ENCODE measurements around the gene SOX21. TPM values are rescaled to one million over a fixed set of nuclear protein-coding genes. Genes with fewer than 3 reads are reported as not detected.

Gene SOX21
- total and polyA plus RNA-seq, 2 of the 8 experiments (the other 6 are each of a cell fraction or from before 2014, with no cell fraction given) = 3.9 TPM

GRCh38 chr13:94706843-94707399, 5.4 kb downstream of the SOX21 start (continued):
- TF ChIP-seq, protein P1, sequence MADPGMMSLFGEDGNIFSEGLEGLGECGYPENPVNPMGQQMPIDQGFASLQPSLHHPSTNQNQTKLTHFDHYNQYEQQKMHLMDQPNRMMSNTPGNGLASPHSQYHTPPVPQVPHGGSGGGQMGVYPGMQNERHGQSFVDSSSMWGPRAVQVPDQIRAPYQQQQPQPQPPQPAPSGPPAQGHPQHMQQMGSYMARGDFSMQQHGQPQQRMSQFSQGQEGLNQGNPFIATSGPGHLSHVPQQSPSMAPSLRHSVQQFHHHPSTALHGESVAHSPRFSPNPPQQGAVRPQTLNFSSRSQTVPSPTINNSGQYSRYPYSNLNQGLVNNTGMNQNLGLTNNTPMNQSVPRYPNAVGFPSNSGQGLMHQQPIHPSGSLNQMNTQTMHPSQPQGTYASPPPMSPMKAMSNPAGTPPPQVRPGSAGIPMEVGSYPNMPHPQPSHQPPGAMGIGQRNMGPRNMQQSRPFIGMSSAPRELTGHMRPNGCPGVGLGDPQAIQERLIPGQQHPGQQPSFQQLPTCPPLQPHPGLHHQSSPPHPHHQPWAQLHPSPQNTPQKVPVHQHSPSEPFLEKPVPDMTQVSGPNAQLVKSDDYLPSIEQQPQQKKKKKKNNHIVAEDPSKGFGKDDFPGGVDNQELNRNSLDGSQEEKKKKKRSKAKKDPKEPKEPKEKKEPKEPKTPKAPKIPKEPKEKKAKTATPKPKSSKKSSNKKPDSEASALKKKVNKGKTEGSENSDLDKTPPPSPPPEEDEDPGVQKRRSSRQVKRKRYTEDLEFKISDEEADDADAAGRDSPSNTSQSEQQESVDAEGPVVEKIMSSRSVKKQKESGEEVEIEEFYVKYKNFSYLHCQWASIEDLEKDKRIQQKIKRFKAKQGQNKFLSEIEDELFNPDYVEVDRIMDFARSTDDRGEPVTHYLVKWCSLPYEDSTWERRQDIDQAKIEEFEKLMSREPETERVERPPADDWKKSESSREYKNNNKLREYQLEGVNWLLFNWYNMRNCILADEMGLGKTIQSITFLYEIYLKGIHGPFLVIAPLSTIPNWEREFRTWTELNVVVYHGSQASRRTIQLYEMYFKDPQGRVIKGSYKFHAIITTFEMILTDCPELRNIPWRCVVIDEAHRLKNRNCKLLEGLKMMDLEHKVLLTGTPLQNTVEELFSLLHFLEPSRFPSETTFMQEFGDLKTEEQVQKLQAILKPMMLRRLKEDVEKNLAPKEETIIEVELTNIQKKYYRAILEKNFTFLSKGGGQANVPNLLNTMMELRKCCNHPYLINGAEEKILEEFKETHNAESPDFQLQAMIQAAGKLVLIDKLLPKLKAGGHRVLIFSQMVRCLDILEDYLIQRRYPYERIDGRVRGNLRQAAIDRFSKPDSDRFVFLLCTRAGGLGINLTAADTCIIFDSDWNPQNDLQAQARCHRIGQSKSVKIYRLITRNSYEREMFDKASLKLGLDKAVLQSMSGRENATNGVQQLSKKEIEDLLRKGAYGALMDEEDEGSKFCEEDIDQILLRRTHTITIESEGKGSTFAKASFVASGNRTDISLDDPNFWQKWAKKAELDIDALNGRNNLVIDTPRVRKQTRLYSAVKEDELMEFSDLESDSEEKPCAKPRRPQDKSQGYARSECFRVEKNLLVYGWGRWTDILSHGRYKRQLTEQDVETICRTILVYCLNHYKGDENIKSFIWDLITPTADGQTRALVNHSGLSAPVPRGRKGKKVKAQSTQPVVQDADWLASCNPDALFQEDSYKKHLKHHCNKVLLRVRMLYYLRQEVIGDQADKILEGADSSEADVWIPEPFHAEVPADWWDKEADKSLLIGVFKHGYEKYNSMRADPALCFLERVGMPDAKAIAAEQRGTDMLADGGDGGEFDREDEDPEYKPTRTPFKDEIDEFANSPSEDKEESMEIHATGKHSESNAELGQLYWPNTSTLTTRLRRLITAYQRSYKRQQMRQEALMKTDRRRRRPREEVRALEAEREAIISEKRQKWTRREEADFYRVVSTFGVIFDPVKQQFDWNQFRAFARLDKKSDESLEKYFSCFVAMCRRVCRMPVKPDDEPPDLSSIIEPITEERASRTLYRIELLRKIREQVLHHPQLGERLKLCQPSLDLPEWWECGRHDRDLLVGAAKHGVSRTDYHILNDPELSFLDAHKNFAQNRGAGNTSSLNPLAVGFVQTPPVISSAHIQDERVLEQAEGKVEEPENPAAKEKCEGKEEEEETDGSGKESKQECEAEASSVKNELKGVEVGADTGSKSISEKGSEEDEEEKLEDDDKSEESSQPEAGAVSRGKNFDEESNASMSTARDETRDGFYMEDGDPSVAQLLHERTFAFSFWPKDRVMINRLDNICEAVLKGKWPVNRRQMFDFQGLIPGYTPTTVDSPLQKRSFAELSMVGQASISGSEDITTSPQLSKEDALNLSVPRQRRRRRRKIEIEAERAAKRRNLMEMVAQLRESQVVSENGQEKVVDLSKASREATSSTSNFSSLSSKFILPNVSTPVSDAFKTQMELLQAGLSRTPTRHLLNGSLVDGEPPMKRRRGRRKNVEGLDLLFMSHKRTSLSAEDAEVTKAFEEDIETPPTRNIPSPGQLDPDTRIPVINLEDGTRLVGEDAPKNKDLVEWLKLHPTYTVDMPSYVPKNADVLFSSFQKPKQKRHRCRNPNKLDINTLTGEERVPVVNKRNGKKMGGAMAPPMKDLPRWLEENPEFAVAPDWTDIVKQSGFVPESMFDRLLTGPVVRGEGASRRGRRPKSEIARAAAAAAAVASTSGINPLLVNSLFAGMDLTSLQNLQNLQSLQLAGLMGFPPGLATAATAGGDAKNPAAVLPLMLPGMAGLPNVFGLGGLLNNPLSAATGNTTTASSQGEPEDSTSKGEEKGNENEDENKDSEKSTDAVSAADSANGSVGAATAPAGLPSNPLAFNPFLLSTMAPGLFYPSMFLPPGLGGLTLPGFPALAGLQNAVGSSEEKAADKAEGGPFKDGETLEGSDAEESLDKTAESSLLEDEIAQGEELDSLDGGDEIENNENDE (IDR thresholded peaks at IDR 0.05; ENCODE audit: insufficient replicate concordance, low read length) = peak; percentile 67
- TF ChIP-seq NANOG (IDR thresholded peaks at IDR 0.05; ENCODE audit: insufficient read depth, low read depth, low read length, poor library complexity, severe bottlenecking) = no peak
- TF ChIP-seq TAF1 (IDR thresholded peaks at IDR 0.05; ENCODE audit: low read depth, low read length) = no peak
- no peak for TF ChIP-seq POLR2A (IDR thresholded peaks at IDR 0.05; ENCODE audit: control extremely low read depth in 1 of 2, low read depth in 2 of 2, low read length in 2 of 2)
- TF ChIP-seq POU5F1 (IDR thresholded peaks at IDR 0.05; ENCODE audit: low read depth, low read length) = no peak
- TF ChIP-seq KDM4A (IDR thresholded peaks at IDR 0.05; ENCODE audit: low read depth, low read length, severe bottlenecking) = no peak
- TF ChIP-seq ATF2 (IDR thresholded peaks at IDR 0.05; ENCODE audit: low read length) = no peak
- TF ChIP-seq ASH2L (IDR thresholded peaks at IDR 0.05; ENCODE audit: low read length) = no peak
- TF ChIP-seq MAFK (IDR thresholded peaks at IDR 0.05; ENCODE audit: low read depth, low read length) = no peak
- TF ChIP-seq KDM5A (IDR thresholded peaks at IDR 0.05; ENCODE audit: low read length) = no peak
